HG02981 (cell line): ENCODE results near the gene ZWILCH.
"Not testable (repeated sequence)": the region's sequence is repeated elsewhere in the genome, so short reads cannot be mapped to it uniquely, and the experiment has no call there.

Experiments
- ATAC-seq: cut with Tn5 transposase; IDR thresholded peaks from one replicate; pipeline ENCODE4 v1.9.1; 2021; ENCODE audit warnings: mild to moderate bottlenecking, moderate library complexity; ENCODE audit not compliant: unreplicated experiment

ZWILCH gene

GRCh38 chr15:66504563-66505429 lies at the start of gene ZWILCH, which contains the start of gene RPL4:
Gene ZWILCH, plus strand, starts transcription at chr15:66505326. Its CDS starts 13 bp downstream, at chr15:66505339.
Gene RPL4, minus strand, starts transcription at chr15:66504855. Its CDS starts 65 bp downstream, at chr15:66504790.
- peak; percentile 80 for ATAC-seq

- ATAC-seq = no peak
These were observed 48.9 kb upstream of the ZWILCH start for GRCh38 chr15:66456211-66456610.

- ATAC-seq = no peak
These were observed 45.1 kb upstream of the ZWILCH start for GRCh38 chr15:66459818-66460615.

GRCh38 chr15:66461294-66461693 lies 43.8 kb upstream of the ZWILCH start:
- not testable (repeated sequence) for ATAC-seq

GRCh38 chr15:66461917-66462316 lies 43.2 kb upstream of the ZWILCH start:
- no peak for ATAC-seq

GRCh38 chr15:66462627-66463026 lies 42.5 kb upstream of the ZWILCH start:
- ATAC-seq = no peak

- not testable (repeated sequence) for ATAC-seq
These were observed 39.8 kb upstream of the ZWILCH start for GRCh38 chr15:66465294-66465693.

GRCh38 chr15:66467162-66468040 lies 37.7 kb upstream of the ZWILCH start:
- not testable (repeated sequence) for ATAC-seq

GRCh38 chr15:66470825-66471224 lies 34.3 kb upstream of the ZWILCH start:
- ATAC-seq = not testable (repeated sequence)

GRCh38 chr15:66472176-66472999 lies 32.7 kb upstream of the ZWILCH start:
- peak; percentile 87 for ATAC-seq

GRCh38 chr15:66474135-66474534 lies 31.0 kb upstream of the ZWILCH start:
- no peak for ATAC-seq

- no peak for ATAC-seq
These were observed 30.2 kb upstream of the ZWILCH start for GRCh38 chr15:66474963-66475362.

- no peak for ATAC-seq
These were observed 28.6 kb upstream of the ZWILCH start for GRCh38 chr15:66476535-66476934.

GRCh38 chr15:66477011-66477410 lies 28.1 kb upstream of the ZWILCH start:
- no peak for ATAC-seq

GRCh38 chr15:66480267-66480666 lies 24.9 kb upstream of the ZWILCH start:
- no peak for ATAC-seq

GRCh38 chr15:66481107-66481856 lies 23.8 kb upstream of the ZWILCH start:
- ATAC-seq = no peak

- ATAC-seq = no peak
These were observed 22.6 kb upstream of the ZWILCH start for GRCh38 chr15:66482539-66482938.

- ATAC-seq = no peak
These were observed 22.0 kb upstream of the ZWILCH start for GRCh38 chr15:66483131-66483566.

GRCh38 chr15:66484539-66485112 lies 20.5 kb upstream of the ZWILCH start:
- ATAC-seq = no peak
